HEK293 (cell line): Measurements from ENCODE around the gene RFX4.

Experiments used
- CTCF ChIA-PET: fragments of 350-600 bp; formaldehyde crosslinking; extraction: SDS; loops from one replicate; lab custom pipeline; 2021; ENCODE audit warnings: antibody characterized with exemption; lab: Yijun Ruan, JAX
- POLR2A ChIA-PET: fragments of 300-600 bp; formaldehyde crosslinking; extraction: SDS; loops from one replicate; lab custom pipeline; 2020; ENCODE audit warnings: antibody characterized with exemption, inconsistent platforms; lab: Yijun Ruan, JAX
- H3K27ac ChIP-seq: fragments of 200-500 bp; sonication (Bioruptor generic); 2 replicates; pipeline ENCODE4 v1.5.1; 2014; ENCODE audit warnings: low read depth, low read length, control low read depth, inconsistent platforms; ENCODE audit errors: extremely low read depth
- H3K36me3 ChIP-seq, 2 experiments: fragments of 200-500 bp in 1 of 2; sonication (Bioruptor generic) in 1 of 2; 1 replicate in 1 of 2; 2 replicates in 1 of 2; pipeline ENCODE4 v1.5.1; 2014 to 2017; ENCODE audit warnings: inconsistent platforms in 2 of 2, low read length in 2 of 2; ENCODE audit not compliant: control insufficient read depth in 2 of 2, insufficient read depth in 1 of 2
- H3K4me1 ChIP-seq: fragments of 200-500 bp; sonication (Bioruptor generic); 2 replicates; pipeline ENCODE4 v1.5.1; 2014; ENCODE audit warnings: mild to moderate bottlenecking, low read length, inconsistent platforms; ENCODE audit not compliant: control insufficient read depth, insufficient read depth
- H3K4me3 ChIP-seq: 2 replicates; pipeline ENCODE4 v1.5.1; 2011; ENCODE audit warnings: low read depth, mild to moderate bottlenecking, control low read depth, low read length, moderate library complexity
- H3K9me3 ChIP-seq: fragments of 200-500 bp; sonication (Bioruptor generic); 2 replicates; pipeline ENCODE4 v1.5.1; 2014; ENCODE audit warnings: low read depth, low read length, inconsistent platforms; ENCODE audit not compliant: control insufficient read depth, insufficient read depth
- ATF2 ChIP-seq: fragments of 450-650 bp; formaldehyde crosslinking; IDR thresholded peaks from 2 replicates; pipeline ENCODE4 v1.5.1; 2016; ENCODE audit warnings: missing biosample characterization, missing genetic modification characterization, low read depth
- GLI4 ChIP-seq: fragments of 450-650 bp; formaldehyde crosslinking; IDR thresholded peaks from 2 replicates; pipeline ENCODE4 v1.5.1; 2016; ENCODE audit warnings: missing biosample characterization, missing genetic modification characterization
- KLF8 ChIP-seq: fragments of 450-650 bp; formaldehyde crosslinking; IDR thresholded peaks from 2 replicates; pipeline ENCODE4 v1.5.1; 2016; ENCODE audit warnings: missing biosample characterization, missing genetic modification characterization
- TSHZ1 ChIP-seq: fragments of 450-650 bp; formaldehyde crosslinking; IDR thresholded peaks from 2 replicates; pipeline ENCODE4 v1.5.1; 2016; ENCODE audit warnings: missing biosample characterization, missing genetic modification characterization, borderline replicate concordance
- ZBTB11 ChIP-seq: fragments of 450-650 bp; formaldehyde crosslinking; conservative IDR thresholded peaks from 2 replicates; pipeline ENCODE4 v1.5.1; 2016; ENCODE audit warnings: low read depth, missing biosample characterization, missing genetic modification characterization
- ZFP69B ChIP-seq: fragments of 450-650 bp; formaldehyde crosslinking; IDR thresholded peaks from 2 replicates; pipeline ENCODE4 v1.5.1; 2016; ENCODE audit warnings: missing biosample characterization, missing genetic modification characterization
- ZNF112 ChIP-seq: fragments of 450-650 bp; formaldehyde crosslinking; IDR thresholded peaks from 2 replicates; pipeline ENCODE4 v1.5.0; 2017; ENCODE audit warnings: missing biosample characterization, missing genetic modification characterization
- ZNF37A ChIP-seq: fragments of 450-650 bp; IDR thresholded peaks from 2 replicates; pipeline ENCODE4 v1.5.1; 2018; ENCODE audit warnings: missing biosample characterization, missing genetic modification characterization
- ZNF521 ChIP-seq: fragments of 450-650 bp; formaldehyde crosslinking; IDR thresholded peaks from 2 replicates; pipeline ENCODE4 v1.5.1; 2017; ENCODE audit warnings: missing biosample characterization, mild to moderate bottlenecking, missing genetic modification characterization
- ZNF558 ChIP-seq: fragments of 450-650 bp; formaldehyde crosslinking; IDR thresholded peaks from 2 replicates; pipeline ENCODE4 v1.5.1; 2016; ENCODE audit warnings: missing biosample characterization, missing genetic modification characterization
- ZNF610 ChIP-seq: fragments of 450-650 bp; formaldehyde crosslinking; IDR thresholded peaks from 2 replicates; pipeline ENCODE4 v1.5.1; 2016; ENCODE audit warnings: missing biosample characterization, missing genetic modification characterization, borderline replicate concordance
- ZNF658 ChIP-seq: fragments of 450-650 bp; formaldehyde crosslinking; IDR thresholded peaks from 2 replicates; pipeline ENCODE4; 2016; ENCODE audit warnings: missing biosample characterization, missing genetic modification characterization
- ZNF791 ChIP-seq: fragments of 450-650 bp; formaldehyde crosslinking; IDR thresholded peaks from 2 replicates; pipeline ENCODE4 v1.5.1; 2016; ENCODE audit warnings: missing biosample characterization, missing genetic modification characterization
- ZSCAN4 ChIP-seq: fragments of 450-650 bp; formaldehyde crosslinking; IDR thresholded peaks from 2 replicates; pipeline ENCODE4 v1.5.1; 2017; ENCODE audit warnings: missing biosample characterization, missing genetic modification characterization

Gene RFX4

DNA sequence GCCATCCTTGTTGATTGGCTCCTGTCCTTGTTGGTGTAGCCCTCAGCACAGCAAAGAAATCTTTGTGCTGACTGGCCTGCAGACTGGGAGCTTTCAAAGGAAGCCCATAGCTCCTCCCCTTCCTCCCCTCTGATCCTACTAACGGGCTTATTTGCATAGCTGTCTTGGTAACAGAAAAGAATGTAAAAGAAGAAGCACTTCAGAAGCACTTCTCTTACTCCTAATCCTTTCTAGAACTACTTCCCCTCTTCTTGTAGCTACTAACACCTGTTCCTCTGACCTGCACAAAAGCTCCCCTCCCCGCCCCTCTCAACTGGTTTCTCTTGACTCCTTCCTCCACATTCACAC lies 177.4 kb downstream of the RFX4 start:
- H3K27ac ChIP-seq, result no peak overlapping the region
- TF ChIP-seq ZNF610 (tag by site-specific recombination) (no peak), ZNF521 (tag by site-specific recombination) (no peak), TSHZ1 (no peak), GLI4 (tag by site-specific recombination) (no peak), ZNF112 (no peak), ZSCAN4 (tag by site-specific recombination) (no peak), ZNF37A (tag by site-specific recombination) (no peak), KLF8 (tag by site-specific recombination) (no peak), ZFP69B (tag by site-specific recombination) (no peak), ZNF658 (tag by site-specific recombination) (no peak), ZBTB11 (tag by site-specific recombination) (no peak)
- no peaks in the 10 kb centered on the region for H3K9me3 ChIP-seq
- H3K4me3 ChIP-seq, result no peak overlapping the region
- CTCF ChIA-PET, result interaction anchor here (0.5 kb wide), 1 partner anchor 371 kb away, joined by 4 read pairs; no protein-coding TSS in a partner anchor
- no peaks in the 10 kb centered on the region; the same call in 1 of the 2 replicates for H3K4me1 ChIP-seq
- POLR2A ChIA-PET, result no interaction called here
- H3K36me3 ChIP-seq, result no peaks in the 10 kb centered on the region

GRCh38 chr12:106764220-106764619 lies 181.4 kb downstream of the RFX4 start:
- ChIA-PET POLR2A (no interaction called here), CTCF (interaction anchor here (1.2 kb wide), 1 partner anchor 14 kb away, joined by 4 read pairs; no protein-coding TSS in a partner anchor)
- H3K36me3 ChIP-seq, result no peaks in the 10 kb centered on the region
- H3K4me1 ChIP-seq, result peaks cover 17% of the 10 kb centered on the region
- no peak overlapping the region for H3K27ac ChIP-seq
- TF ChIP-seq ZNF791 (tag by site-specific recombination) (no peak), ZNF558 (tag by site-specific recombination) (no peak), ATF2 (tag by site-specific recombination) (no peak)
- TF ChIP-seq, all 188 proteins: peak for 0
- H3K4me3 ChIP-seq, result no peak overlapping the region
- no peaks in the 10 kb centered on the region for H3K9me3 ChIP-seq
